Measurements from ENCODE around the gene SNTG2.

The SNTG2 gene

DNA sequence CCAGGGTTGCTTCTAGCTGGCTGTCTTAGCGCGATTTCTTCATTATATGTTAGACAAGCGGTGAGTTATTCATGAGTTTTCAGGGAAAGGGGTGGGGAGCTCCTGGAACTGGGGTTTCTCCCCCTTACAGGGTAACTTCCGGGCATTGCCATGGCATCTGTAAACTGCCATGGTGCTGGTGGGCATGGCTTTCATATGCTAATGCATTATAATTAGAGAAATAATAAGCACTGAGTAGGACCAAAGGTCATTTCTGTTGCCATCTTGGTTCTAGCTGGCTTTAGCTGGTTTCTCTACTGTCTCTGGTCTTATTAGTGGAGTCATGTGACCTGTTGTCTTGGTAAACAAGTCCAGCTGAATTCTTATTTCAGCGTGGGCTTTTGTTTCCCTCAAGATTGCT lies 5.5 kb upstream of the SNTG2 start:
- TF ChIP-seq, protein P1, sequence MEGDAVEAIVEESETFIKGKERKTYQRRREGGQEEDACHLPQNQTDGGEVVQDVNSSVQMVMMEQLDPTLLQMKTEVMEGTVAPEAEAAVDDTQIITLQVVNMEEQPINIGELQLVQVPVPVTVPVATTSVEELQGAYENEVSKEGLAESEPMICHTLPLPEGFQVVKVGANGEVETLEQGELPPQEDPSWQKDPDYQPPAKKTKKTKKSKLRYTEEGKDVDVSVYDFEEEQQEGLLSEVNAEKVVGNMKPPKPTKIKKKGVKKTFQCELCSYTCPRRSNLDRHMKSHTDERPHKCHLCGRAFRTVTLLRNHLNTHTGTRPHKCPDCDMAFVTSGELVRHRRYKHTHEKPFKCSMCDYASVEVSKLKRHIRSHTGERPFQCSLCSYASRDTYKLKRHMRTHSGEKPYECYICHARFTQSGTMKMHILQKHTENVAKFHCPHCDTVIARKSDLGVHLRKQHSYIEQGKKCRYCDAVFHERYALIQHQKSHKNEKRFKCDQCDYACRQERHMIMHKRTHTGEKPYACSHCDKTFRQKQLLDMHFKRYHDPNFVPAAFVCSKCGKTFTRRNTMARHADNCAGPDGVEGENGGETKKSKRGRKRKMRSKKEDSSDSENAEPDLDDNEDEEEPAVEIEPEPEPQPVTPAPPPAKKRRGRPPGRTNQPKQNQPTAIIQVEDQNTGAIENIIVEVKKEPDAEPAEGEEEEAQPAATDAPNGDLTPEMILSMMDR (IDR thresholded peaks at IDR 0.05; ENCODE audit: low read depth, low read length): no peak
- DNase-seq (ENCODE audit: extremely low read depth, low read depth): no peak

DNA sequence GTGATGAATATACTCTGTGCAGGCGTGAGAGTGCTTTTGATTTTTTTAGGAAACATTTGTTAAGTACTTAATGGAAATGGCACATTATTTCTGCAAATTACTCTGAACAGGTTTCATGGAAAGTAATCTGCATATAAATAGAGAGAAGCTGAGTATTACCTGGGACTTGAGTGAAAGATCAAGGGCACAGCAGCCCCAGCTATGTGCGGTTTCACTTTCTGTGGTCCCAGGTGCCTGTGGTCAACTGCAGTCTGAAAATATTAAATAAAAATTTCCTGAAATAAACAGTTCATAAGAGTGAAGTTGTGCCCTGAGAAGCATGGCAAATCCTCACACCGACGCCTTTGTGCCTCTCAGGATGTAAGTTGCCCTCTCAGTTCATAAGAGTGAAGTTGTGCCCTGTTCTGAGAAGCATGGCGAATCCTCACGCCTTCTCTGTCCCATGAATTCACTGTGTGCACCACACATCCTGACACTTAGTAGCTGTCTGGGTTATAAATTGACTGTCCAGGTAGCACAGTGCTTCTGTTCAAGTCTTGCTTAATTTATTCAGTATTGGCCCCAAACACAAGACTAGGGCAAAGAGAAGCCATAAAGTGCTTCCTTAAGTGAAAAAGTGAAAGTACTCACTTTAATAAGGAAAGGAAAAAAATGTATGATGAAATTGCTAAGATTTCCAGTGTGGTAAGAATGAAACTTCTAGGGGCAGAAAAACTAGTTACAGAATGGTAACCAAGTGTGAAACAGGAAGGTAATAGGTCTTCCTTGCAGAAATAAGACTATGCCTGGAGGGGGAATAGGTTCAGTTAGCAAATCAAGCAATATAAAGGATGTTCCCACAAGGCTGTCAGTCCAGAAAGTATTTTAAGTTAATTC lies 4.3 kb upstream of the SNTG2 start:
- no peak for DNase-seq (ENCODE audit: extremely low read depth, low read depth)
- TF ChIP-seq, protein P1 (IDR thresholded peaks at IDR 0.05; ENCODE audit: low read depth, low read length): no peak

DNA sequence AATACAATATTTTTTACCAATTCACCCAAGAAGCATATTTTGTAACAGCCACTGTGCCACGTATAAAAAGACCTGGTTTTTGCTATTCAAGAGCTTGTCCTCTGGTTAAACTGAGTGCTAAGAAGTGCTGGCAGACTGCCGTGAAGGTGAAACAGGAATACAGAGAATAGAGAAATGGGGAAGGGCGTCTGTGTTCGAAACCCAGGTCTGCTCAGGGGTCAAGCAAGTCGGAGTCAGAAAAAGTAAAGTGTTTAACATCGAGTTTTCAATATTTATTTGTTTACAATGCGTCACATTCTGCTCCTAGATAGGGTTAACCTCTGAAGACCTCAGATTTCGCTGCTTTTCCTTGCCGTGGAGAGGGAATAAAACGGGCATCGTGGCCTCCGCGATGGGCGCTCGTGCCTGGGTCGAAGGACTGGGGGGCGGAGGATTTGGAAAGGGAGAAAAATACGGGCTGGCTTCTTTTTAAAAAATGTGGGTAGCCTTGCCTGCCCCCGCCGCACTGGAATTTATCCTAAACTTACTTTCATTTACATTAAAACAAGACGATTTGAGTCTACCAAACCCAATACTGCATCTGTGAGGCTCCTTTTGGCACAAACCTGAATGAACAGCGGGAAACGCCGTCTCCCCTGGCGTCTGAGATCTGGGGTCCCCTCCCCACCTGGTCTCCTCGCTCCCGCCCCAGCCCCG lies 1.1 kb upstream of the SNTG2 start:
- TF ChIP-seq, protein P1 (IDR thresholded peaks at IDR 0.05; ENCODE audit: low read depth, low read length): no peak
- DNase-seq (ENCODE audit: extremely low read depth, low read depth): no peak

DNA sequence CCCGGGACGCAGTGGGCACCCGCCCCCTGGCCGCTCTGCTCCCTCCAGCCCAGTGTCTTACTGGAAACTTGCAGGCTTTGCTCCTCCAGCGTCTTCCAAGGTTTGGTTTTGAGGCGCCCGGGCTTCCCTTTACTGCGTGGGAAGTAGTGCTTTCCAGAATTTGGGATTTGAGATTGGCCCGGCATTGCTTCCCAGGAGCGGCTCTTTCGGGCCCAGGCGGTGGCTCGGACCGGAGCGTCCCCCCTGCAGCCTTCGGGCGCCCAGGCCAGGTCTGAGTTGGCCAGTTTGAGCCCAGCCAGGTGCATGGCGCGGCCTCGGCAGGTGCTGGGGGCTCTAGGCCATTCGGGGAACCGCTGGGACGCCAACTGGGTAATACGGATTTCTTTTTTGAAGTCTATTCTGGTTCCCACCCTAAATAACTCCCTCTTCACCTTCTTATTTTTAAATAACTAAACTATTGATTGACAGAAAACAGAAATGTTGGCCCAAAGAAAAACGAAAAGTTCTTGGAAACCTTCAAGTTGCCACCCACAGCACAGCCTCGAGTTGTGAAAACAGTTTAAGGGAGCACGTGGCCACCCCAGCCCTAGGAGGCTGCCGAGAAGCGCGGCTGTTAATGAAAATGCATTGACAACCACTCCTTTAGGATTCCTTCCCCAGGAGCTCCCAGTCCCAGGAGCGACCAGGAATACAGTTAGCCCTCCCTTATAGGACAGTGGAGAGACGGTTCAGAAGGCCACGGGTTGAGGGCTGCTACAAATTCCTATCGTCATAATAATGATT lies 766 bp downstream of the SNTG2 start:
- TF ChIP-seq, protein P1 (IDR thresholded peaks at IDR 0.05; ENCODE audit: low read depth, low read length): no peak
- no peak for DNase-seq (ENCODE audit: extremely low read depth, low read depth)

DNA sequence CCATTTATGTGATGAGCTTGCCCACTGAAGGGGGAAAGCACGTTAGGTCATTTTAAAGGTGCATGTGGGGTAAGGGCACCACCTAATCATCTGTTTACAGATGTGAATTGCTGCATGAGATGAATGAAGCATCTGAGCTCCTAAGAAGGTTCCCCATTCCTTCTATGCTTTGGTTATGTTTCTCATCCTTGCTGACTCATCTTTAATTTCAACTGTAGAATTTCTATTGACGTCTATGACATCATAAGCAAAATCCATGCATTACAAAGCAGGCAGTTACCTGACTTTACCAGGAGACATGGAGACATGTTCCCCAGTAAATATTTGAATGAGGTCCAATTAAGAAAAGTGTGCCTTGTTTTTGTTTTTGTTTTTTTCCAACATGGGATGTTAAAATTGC lies 2.8 kb downstream of the SNTG2 start:
- TF ChIP-seq, protein P1 (IDR thresholded peaks at IDR 0.05; ENCODE audit: low read depth, low read length): no peak
- no peak for DNase-seq (ENCODE audit: extremely low read depth, low read depth)

DNA sequence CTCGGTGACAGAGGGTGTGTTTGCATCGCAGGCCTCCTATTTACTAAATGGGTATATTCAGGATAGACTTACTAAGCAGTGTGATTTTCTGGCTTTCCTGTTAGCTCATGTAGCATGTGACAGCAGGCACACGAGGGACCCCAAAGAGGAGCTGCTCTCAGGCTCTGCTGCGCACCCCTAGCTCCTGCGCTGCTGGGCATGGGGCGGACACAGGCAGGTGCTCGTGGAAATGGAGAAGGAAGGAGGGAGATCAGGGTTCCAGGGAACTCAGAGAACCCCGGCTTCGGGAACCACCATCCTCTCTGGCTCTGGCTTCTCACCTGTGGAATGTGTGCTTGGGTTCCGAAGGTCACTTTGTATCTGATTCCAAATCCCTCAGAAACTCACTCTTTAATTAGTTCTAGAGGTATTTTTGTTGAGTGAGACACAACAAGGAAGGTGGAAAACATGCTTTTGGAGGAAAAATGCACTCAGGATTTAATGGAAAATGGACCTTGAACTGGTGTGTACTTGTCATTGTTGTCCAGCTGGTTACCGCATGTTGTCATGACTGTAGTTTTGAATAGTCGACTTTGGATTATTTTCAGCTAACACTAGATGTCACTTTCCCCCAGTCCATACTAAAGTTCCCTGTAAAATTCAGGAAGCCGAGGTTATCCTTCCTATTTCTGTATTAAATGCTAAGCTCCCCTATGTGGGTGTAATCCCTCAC lies 3.5 kb downstream of the SNTG2 start:
- no peak for DNase-seq (ENCODE audit: extremely low read depth, low read depth)
- TF ChIP-seq, protein P1 (IDR thresholded peaks at IDR 0.05; ENCODE audit: low read depth, low read length): peak; percentile 32
